Measurements from ENCODE around the gene PIAS4. TPM values are rescaled to one million over a fixed set of nuclear protein-coding genes. Genes with fewer than 3 reads are reported as not detected.
"Not testable (repeated sequence)": the region's sequence is repeated elsewhere in the genome, so short reads cannot be mapped to it uniquely, and the experiment has no call there.

Gene PIAS4
- total and polyA plus RNA-seq, 10 of the 15 experiments (the other 5 are each of a cell fraction or from before 2014, with no cell fraction given), result 0.13 to 25.1 (median 11.3) TPM

- H3K36me3 ChIP-seq (ENCODE audit: control insufficient read depth in 2 of 2, insufficient read depth in 2 of 2, low read length in 1 of 2), result peaks cover 0 to 15% of the 10 kb centered on the region in 2 experiments; a peak in 2 of 4 replicates
- ChIA-PET POLR2A (no interaction called here), CTCF (no interaction called here), SMC1A (ENCODE audit: uncharacterized antibody, unreplicated experiment) (no interaction called here), RAD21 (ENCODE audit: unreplicated experiment) (no interaction called here)
- DNase-seq (ENCODE audit: low read depth, low spot score) (no peak), ATAC-seq (no peak), FAIRE-seq (no peak)
- in situ Hi-C loops (cut with MboI) (no loop called here), intact Hi-C loops (cut with micrococcal nuclease; ENCODE audit: unreplicated experiment) (no loop called here)
- H3K79me2 ChIP-seq (ENCODE audit: control insufficient read depth, insufficient read depth, low read length), result peaks cover 34% of the 10 kb centered on the region
- no peak overlapping the region for H2AFZ ChIP-seq (ENCODE audit: control insufficient read depth, low read depth, low read length)
- H4K20me1 ChIP-seq (ENCODE audit: control insufficient read depth, insufficient read depth), result no peaks in the 10 kb centered on the region
- no peak overlapping the region for H3K27ac ChIP-seq (ENCODE audit: control insufficient read depth, insufficient read depth)
- TF ChIP-seq TCF12 (IDR thresholded peaks at IDR 0.05; ENCODE audit: low read depth, low read length), result no peak
- no peak for TF ChIP-seq ZBTB11 (CRISPR knock-in tag; IDR thresholded peaks at IDR 0.05)
- TF ChIP-seq FOXM1 (IDR thresholded peaks at IDR 0.05; ENCODE audit: low read depth, low read length), result no peak
- TF ChIP-seq BCLAF1 (IDR thresholded peaks at IDR 0.05), result no peak
- TF ChIP-seq SMC3 (IDR thresholded peaks at IDR 0.05; ENCODE audit: borderline replicate concordance, low read length), result no peak
- TF ChIP-seq PAX5 (IDR thresholded peaks at IDR 0.05; ENCODE audit: borderline replicate concordance, low read depth, low read length), result no peak
- TF ChIP-seq FOXK2 (IDR thresholded peaks at IDR 0.05), result no peak
- no TSS peak for BruUV-seq (replicated peaks)
- peaks cover 7% of the 10 kb centered on the region; the same call in 1 of the 2 replicates for H3K4me1 ChIP-seq (ENCODE audit: control insufficient read depth, insufficient read depth, low read length)
- H3K4me3 ChIP-seq, result no peak overlapping the region
- no peak overlapping the region for H3K9ac ChIP-seq (ENCODE audit: control insufficient read depth, insufficient read depth, low read length)
- WGBS (ENCODE audit: insufficient coverage, insufficient replicate concordance, low lambda C conversion rate, missing lambda C conversion rate), result over 99% methylated on average over 13 of the region's 14 CpGs
- no peak overlapping the region for H3K4me2 ChIP-seq (ENCODE audit: control insufficient read depth, insufficient read depth)
- no peaks in the 10 kb centered on the region for H3K9me3 ChIP-seq (replicated peaks; ENCODE audit: control insufficient read depth, insufficient read depth, low read length)
- H3K27me3 ChIP-seq (replicated peaks in 1 of 2; ENCODE audit: control insufficient read depth in 2 of 2, insufficient read depth in 2 of 2, low read length in 1 of 2), result no peaks in the 10 kb centered on the region
These were observed 3.2 kb downstream of the PIAS4 start for GRCh38 chr19:4010808-4011110.

- in situ Hi-C loops (cut with MboI); H3K27me3 ChIP-seq (replicated peaks in 1 of 2; ENCODE audit: control insufficient read depth in 2 of 2, insufficient read depth in 2 of 2, low read length in 1 of 2); H4K20me1 ChIP-seq (ENCODE audit: control insufficient read depth, insufficient read depth); H3K27ac ChIP-seq (ENCODE audit: control insufficient read depth, insufficient read depth); H2AFZ ChIP-seq (ENCODE audit: control insufficient read depth, low read depth, low read length); ATAC-seq; SMC1A ChIA-PET (ENCODE audit: uncharacterized antibody, unreplicated experiment); CTCF ChIA-PET; intact Hi-C loops (cut with micrococcal nuclease; ENCODE audit: unreplicated experiment); BruUV-seq (replicated peaks); DNase-seq (ENCODE audit: low read depth, low spot score); H3K9me3 ChIP-seq (replicated peaks; ENCODE audit: control insufficient read depth, insufficient read depth, low read length); RAD21 ChIA-PET (ENCODE audit: unreplicated experiment); H3K9ac ChIP-seq (ENCODE audit: control insufficient read depth, insufficient read depth, low read length); H3K4me1 ChIP-seq (ENCODE audit: control insufficient read depth, insufficient read depth, low read length); H3K4me3 ChIP-seq; POLR2A ChIA-PET; FAIRE-seq: not testable (repeated sequence)
- Histone ChIP-seq H3K4me2 (ENCODE audit: control insufficient read depth, insufficient read depth) (0 out of 2 replicates have a peak overlapping the region, but pooled peaks have one; percentile 25), H3K79me2 (ENCODE audit: control insufficient read depth, insufficient read depth, low read length) (peaks cover 34% of the 10 kb centered on the region), H3K36me3 (ENCODE audit: control insufficient read depth in 2 of 2, insufficient read depth in 2 of 2, low read length in 1 of 2) (peaks cover 0 to 15% of the 10 kb centered on the region in 2 experiments; a peak in 2 of 4 replicates)
- WGBS (ENCODE audit: insufficient coverage, insufficient replicate concordance, low lambda C conversion rate, missing lambda C conversion rate), result 98% methylated on average over 6 of the region's 6 CpGs
These were observed 3.9 kb downstream of the PIAS4 start for GRCh38 chr19:4011430-4011829.
